Panc1 (cell line): ENCODE data around the gene GNAO1. TPM values are rescaled to one million over a fixed set of nuclear protein-coding genes. Genes with fewer than 3 reads are reported as not detected.

Source experiments
- ATAC-seq: fragments of 200-7000 bp; cut with Tn5 transposase; 2 replicates; pipeline ENCODE4 v1.9.1; 2020; ENCODE audit warnings: mild to moderate bottlenecking, moderate library complexity
- BruUV-seq: library from RNA; stranded (reverse); fragments of 400-500 nt; replicated peaks from 2 replicates; lab custom pipeline; 2021; lab: Mats Ljungman, UMichigan
- CTCF ChIA-PET: fragments of 300-600 bp; sonication (Branson Sonifier 250); formaldehyde crosslinking; loops from one replicate; lab custom pipeline; 2022; ENCODE audit warnings: antibody characterized with exemption; lab: Charles Lee
- POLR2A ChIA-PET: fragments of 300-600 bp; sonication (Branson Sonifier 250); formaldehyde crosslinking; loops from one replicate; lab custom pipeline; 2022; ENCODE audit warnings: antibody characterized with exemption; lab: Charles Lee
- DNase-seq: peaks from one replicate; pipeline ENCODE4 v3.0.0-alpha.2; 2010; ENCODE audit warnings: low read depth, low spot score
- H3K27ac ChIP-seq: 2 replicates; pipeline ENCODE4 v1.5.1; 2011; ENCODE audit warnings: mild to moderate bottlenecking, low read length, inconsistent platforms
- H3K27me3 ChIP-seq: fragments of 200-500 bp; sonication (Bioruptor generic); 2 replicates; pipeline ENCODE4 v1.6.0; 2014; ENCODE audit warnings: low read length, inconsistent platforms; ENCODE audit not compliant: control insufficient read depth, insufficient read depth
- H3K36me3 ChIP-seq: fragments of 200-500 bp; sonication (Bioruptor generic); 2 replicates; pipeline ENCODE4 v1.5.1; 2014; ENCODE audit warnings: inconsistent platforms, mild to moderate bottlenecking, low read length, moderate library complexity; ENCODE audit not compliant: control insufficient read depth, insufficient read depth
- H3K4me1 ChIP-seq: 2 replicates; pipeline ENCODE4 v1.5.1; 2011; ENCODE audit warnings: inconsistent platforms, mild to moderate bottlenecking, low read length, moderate library complexity; ENCODE audit not compliant: control insufficient read depth, insufficient read depth
- H3K4me3 ChIP-seq, 2 experiments: 2 replicates each; pipeline ENCODE4 v1.5.1; 2011 to 2012; ENCODE audit warnings: low read depth in 2 of 2, low read length in 2 of 2, mild to moderate bottlenecking in 2 of 2, inconsistent platforms in 1 of 2, moderate library complexity in 1 of 2
- H3K9me3 ChIP-seq: fragments of 200-500 bp; sonication (Bioruptor generic); 2 replicates; pipeline ENCODE4 v1.5.1; 2014; ENCODE audit warnings: low read depth, mild to moderate bottlenecking, inconsistent platforms, low read length, moderate library complexity; ENCODE audit not compliant: control insufficient read depth, insufficient read depth
- CTCF ChIP-seq: fragments of 450-650 bp; IDR thresholded peaks from 2 replicates; pipeline ENCODE4 v1.5.1; 2017; ENCODE audit warnings: mild to moderate bottlenecking
- POLR2AphosphoS5 ChIP-seq: IDR thresholded peaks from 2 replicates; pipeline ENCODE4 v1.6.1; 2012; ENCODE audit warnings: mild to moderate bottlenecking, low read depth, low read length, moderate library complexity
- REST ChIP-seq, 2 experiments: IDR thresholded peaks; 2 replicates each; pipeline ENCODE4 v1.6.1; 2011 to 2012; ENCODE audit warnings: low read depth in 2 of 2, control low read depth in 1 of 2, low read length in 1 of 2, mild to moderate bottlenecking in 1 of 2, moderate library complexity in 1 of 2; ENCODE audit not compliant: insufficient read depth in 1 of 2
- SIN3A ChIP-seq: IDR thresholded peaks from 2 replicates; pipeline ENCODE4 v1.6.1; 2012; ENCODE audit warnings: low read depth, mild to moderate bottlenecking, low read length, moderate library complexity, borderline replicate concordance; ENCODE audit not compliant: insufficient read depth
- TCF7L2 ChIP-seq: IDR thresholded peaks from 2 replicates; pipeline ENCODE4 v1.6.1; 2011; ENCODE audit warnings: mild to moderate bottlenecking, low read depth, low read length, inconsistent platforms
- in situ Hi-C: cut with HindIII; loops from 2 replicates; pipeline ENCODE4 v1.10.0; 2016; ENCODE audit warnings: low sequenced_read_pairs, low pct_unique_long_range_greater_than_20kb
- intact Hi-C: fragments of 100-400 bp; cut with micrococcal nuclease; formaldehyde crosslinking; loops from one replicate; pipeline ENCODE4 v1.10.0; 2022; ENCODE audit not compliant: unreplicated experiment
- total RNA-seq: library from RNA; stranded (reverse); gene quantifications from one replicate; pipeline ENCODE4 v1.2.1, GENCODE V29; 2021; ENCODE audit not compliant: unreplicated experiment

GNAO1 gene
- total RNA-seq, 1 experiment from 2014 or later = 33.4 TPM

- H3K4me3 ChIP-seq = no peak overlapping the region
- no peaks in the 10 kb centered on the region for H3K4me1 ChIP-seq
- no peaks in the 10 kb centered on the region for H3K36me3 ChIP-seq
- ATAC-seq = no peak
- no peaks in the 10 kb centered on the region for H3K27me3 ChIP-seq
- in situ Hi-C loops (no loop called here), intact Hi-C loops (no loop called here)
- DNase-seq = no peak
- no peak overlapping the region for H3K27ac ChIP-seq
- no peak for TF ChIP-seq SIN3A
- TF ChIP-seq CTCF = no peak
- TF ChIP-seq POLR2AphosphoS5 = no peak
- TF ChIP-seq TCF7L2 = no peak
- TF ChIP-seq REST (IDR thresholded peaks at IDR 0.05; ENCODE audit: insufficient read depth in 1 of 2, low read depth in 2 of 2, low read length in 1 of 2) = no peak
- ChIA-PET POLR2A (no interaction called here), CTCF (no interaction called here)
- no TSS peak for BruUV-seq
- H3K9me3 ChIP-seq = no peaks in the 10 kb centered on the region
These were observed 88.6 kb downstream of the GNAO1 start for GRCh38 chr16:56279914-56280313.

GRCh38 chr16:56281249-56281805 lies 90.0 kb downstream of the GNAO1 start:
- Histone ChIP-seq H3K9me3 (no peaks in the 10 kb centered on the region), H3K27ac (no peak overlapping the region), H3K4me3 (no peak overlapping the region), H3K27me3 (no peaks in the 10 kb centered on the region), H3K4me1 (no peaks in the 10 kb centered on the region), H3K36me3 (no peaks in the 10 kb centered on the region)
- ChIA-PET POLR2A (no interaction called here), CTCF (no interaction called here)
- DNase-seq (no peak), ATAC-seq (0 out of 2 replicates have a peak, but pooled peaks have one; percentile 53)
- no peak for TF ChIP-seq SIN3A
- no peak for TF ChIP-seq REST (IDR thresholded peaks at IDR 0.05; ENCODE audit: insufficient read depth in 1 of 2, low read depth in 2 of 2, low read length in 1 of 2)
- no peak; the same call in 1 of the 2 replicates for TF ChIP-seq CTCF
- no peak for TF ChIP-seq POLR2AphosphoS5
- no peak for TF ChIP-seq TCF7L2
- intact Hi-C loops = no loop called here
- BruUV-seq = no TSS peak
- in situ Hi-C loops = no loop called here
